Parathyroid adenoma (tissue), 2 donors: Measurements from ENCODE around the gene HBA1.
"Not testable (repeated sequence)": the region's sequence is repeated elsewhere in the genome, so short reads cannot be mapped to it uniquely, and the experiment has no call there.

Experiments used
- H2AFZ ChIP-seq: fragments of 300-600 bp; sonication (generic); one replicate; pipeline ENCODE4 v1.7.0; 2017; ENCODE audit warnings: antibody characterized with exemption, mild to moderate bottlenecking
- H3K27ac ChIP-seq: fragments of 300-600 bp; sonication (generic); one replicate; pipeline ENCODE4 v1.7.0; 2017
- H3K27me3 ChIP-seq: fragments of 300-600 bp; sonication (generic); one replicate; pipeline ENCODE4 v1.7.0; 2017; ENCODE audit warnings: low read length; ENCODE audit not compliant: control insufficient read depth, insufficient read depth
- H3K36me3 ChIP-seq: fragments of 300-600 bp; sonication (generic); one replicate; pipeline ENCODE4 v1.7.0; 2017; ENCODE audit warnings: low read length; ENCODE audit not compliant: control insufficient read depth, insufficient read depth
- H3K4me1 ChIP-seq: fragments of 300-600 bp; sonication (generic); one replicate; pipeline ENCODE4 v1.7.0; 2017; ENCODE audit warnings: control low read depth
- H3K4me2 ChIP-seq: fragments of 300-600 bp; sonication (generic); one replicate; pipeline ENCODE4 v1.7.0; 2017; ENCODE audit warnings: low read length
- H3K4me3 ChIP-seq: fragments of 300-600 bp; sonication (generic); one replicate; pipeline ENCODE4 v1.7.0; 2017; ENCODE audit warnings: low read depth, low read length
- H3K79me2 ChIP-seq: fragments of 300-600 bp; sonication (generic); one replicate; pipeline ENCODE4 v1.7.0; 2017; ENCODE audit warnings: control low read depth
- H3K9ac ChIP-seq: fragments of 300-600 bp; sonication (generic); one replicate; pipeline ENCODE4 v1.7.0; 2017; ENCODE audit warnings: mild to moderate bottlenecking
- H3K9me3 ChIP-seq: fragments of 300-600 bp; sonication (generic); one replicate; pipeline ENCODE4 v1.7.0; 2017; ENCODE audit warnings: low read length; ENCODE audit not compliant: control insufficient read depth
- TF ChIP-seq, protein P1 (sequence below): fragments of 300-600 bp; sonication (generic); IDR thresholded peaks from one replicate; pipeline ENCODE4 v1.7.0; 2017; ENCODE audit warnings: antibody characterized with exemption, mild to moderate bottlenecking
- donor health status: primary hyperparathyroidism.

The HBA1 gene

DNA sequence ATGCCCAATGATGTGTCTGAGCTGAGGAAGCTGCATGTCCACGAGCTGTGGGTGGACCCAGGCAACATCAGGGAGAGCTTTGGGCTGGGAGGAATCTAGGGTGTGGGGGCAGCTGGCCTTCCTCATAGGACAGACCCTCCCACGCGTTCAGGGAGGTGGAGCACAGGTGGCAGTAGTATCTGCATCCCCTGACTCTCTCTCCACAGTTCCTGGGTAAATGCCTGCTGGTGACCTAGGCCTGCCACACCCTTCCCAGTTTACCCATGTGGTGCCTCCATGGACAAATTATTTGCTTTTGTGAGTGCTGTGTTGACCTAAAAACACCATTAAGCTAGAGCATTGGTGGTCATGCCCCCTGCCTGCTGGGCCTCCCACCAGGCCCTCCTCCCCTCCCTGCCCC lies 7.5 kb upstream of the HBA1 start:
- no peak overlapping the region for H3K4me3 ChIP-seq
- H3K79me2 ChIP-seq: no peaks in the 10 kb centered on the region
- H3K4me2 ChIP-seq: no peak overlapping the region
- H3K9me3 ChIP-seq: no peaks in the 10 kb centered on the region
- H3K27me3 ChIP-seq: peaks cover 17% of the 10 kb centered on the region
- no peak overlapping the region for H3K27ac ChIP-seq
- no peaks in the 10 kb centered on the region for H3K36me3 ChIP-seq
- H3K9ac ChIP-seq: no peak overlapping the region
- H2AFZ ChIP-seq: no peak overlapping the region
- H3K4me1 ChIP-seq: peaks cover 7% of the 10 kb centered on the region
- TF ChIP-seq, protein P1, sequence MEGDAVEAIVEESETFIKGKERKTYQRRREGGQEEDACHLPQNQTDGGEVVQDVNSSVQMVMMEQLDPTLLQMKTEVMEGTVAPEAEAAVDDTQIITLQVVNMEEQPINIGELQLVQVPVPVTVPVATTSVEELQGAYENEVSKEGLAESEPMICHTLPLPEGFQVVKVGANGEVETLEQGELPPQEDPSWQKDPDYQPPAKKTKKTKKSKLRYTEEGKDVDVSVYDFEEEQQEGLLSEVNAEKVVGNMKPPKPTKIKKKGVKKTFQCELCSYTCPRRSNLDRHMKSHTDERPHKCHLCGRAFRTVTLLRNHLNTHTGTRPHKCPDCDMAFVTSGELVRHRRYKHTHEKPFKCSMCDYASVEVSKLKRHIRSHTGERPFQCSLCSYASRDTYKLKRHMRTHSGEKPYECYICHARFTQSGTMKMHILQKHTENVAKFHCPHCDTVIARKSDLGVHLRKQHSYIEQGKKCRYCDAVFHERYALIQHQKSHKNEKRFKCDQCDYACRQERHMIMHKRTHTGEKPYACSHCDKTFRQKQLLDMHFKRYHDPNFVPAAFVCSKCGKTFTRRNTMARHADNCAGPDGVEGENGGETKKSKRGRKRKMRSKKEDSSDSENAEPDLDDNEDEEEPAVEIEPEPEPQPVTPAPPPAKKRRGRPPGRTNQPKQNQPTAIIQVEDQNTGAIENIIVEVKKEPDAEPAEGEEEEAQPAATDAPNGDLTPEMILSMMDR: no peak

DNA sequence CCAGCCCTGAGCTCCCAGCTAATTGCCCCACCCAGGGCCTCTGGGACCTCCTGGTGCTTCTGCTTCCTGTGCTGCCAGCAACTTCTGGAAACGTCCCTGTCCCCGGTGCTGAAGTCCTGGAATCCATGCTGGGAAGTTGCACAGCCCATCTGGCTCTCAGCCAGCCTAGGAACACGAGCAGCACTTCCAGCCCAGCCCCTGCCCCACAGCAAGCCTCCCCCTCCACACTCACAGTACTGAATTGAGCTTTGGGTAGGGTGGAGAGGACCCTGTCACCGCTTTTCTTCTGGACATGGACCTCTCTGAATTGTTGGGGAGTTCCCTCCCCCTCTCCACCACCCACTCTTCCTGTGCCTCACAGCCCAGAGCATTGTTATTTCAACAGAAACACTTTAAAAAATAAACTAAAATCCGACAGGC lies 6.4 kb upstream of the HBA1 start:
- peaks cover 16% of the 10 kb centered on the region for H3K27me3 ChIP-seq
- not testable (repeated sequence) for H2AFZ ChIP-seq, H3K4me2 ChIP-seq, H3K4me1 ChIP-seq, H3K4me3 ChIP-seq, H3K9ac ChIP-seq, H3K36me3 ChIP-seq, H3K27ac ChIP-seq, H3K9me3 ChIP-seq, H3K79me2 ChIP-seq

DNA sequence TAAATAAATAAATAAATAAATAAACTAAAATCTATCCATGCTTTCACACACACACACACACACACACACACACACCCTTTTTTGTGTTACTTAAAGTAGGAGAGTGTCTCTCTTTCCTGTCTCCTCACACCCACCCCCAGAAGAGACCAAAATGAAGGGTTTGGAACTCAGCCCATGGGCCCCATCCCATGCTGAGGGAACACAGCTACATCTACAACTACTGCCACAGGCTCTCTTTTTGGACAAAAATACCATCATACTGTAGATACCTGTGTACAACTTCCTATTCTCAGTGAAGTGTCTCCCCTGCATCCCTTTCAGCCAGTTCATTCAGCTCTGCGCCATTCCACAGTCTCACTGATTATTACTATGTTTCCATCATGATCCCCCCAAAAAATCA lies 5.7 kb upstream of the HBA1 start:
- Histone ChIP-seq H3K27ac (no peak overlapping the region), H3K79me2 (no peaks in the 10 kb centered on the region), H3K9me3 (no peaks in the 10 kb centered on the region), H3K4me1 (peaks cover 5% of the 10 kb centered on the region), H3K4me3 (no peak overlapping the region), H3K27me3 (peaks cover 9% of the 10 kb centered on the region), H2AFZ (no peak overlapping the region), H3K36me3 (no peaks in the 10 kb centered on the region), H3K4me2 (no peak overlapping the region), H3K9ac (no peak overlapping the region)
- TF ChIP-seq, protein P1: no peak

DNA sequence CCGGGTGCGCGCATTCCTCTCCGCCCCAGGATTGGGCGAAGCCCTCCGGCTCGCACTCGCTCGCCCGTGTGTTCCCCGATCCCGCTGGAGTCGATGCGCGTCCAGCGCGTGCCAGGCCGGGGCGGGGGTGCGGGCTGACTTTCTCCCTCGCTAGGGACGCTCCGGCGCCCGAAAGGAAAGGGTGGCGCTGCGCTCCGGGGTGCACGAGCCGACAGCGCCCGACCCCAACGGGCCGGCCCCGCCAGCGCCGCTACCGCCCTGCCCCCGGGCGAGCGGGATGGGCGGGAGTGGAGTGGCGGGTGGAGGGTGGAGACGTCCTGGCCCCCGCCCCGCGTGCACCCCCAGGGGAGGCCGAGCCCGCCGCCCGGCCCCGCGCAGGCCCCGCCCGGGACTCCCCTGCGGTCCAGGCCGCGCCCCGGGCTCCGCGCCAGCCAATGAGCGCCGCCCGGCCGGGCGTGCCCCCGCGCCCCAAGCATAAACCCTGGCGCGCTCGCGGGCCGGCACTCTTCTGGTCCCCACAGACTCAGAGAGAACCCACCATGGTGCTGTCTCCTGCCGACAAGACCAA lies 4.0 kb upstream of the HBA1 start, which contains the start of gene HBA2:
Gene HBA2 (plus strand): TSS at position 503 of the 568 bp plus-strand sequence. CDS start 37 bp downstream, at position 540.
- not testable (repeated sequence) for H3K79me2 ChIP-seq, H3K4me1 ChIP-seq, H2AFZ ChIP-seq, H3K36me3 ChIP-seq, H3K4me2 ChIP-seq, H3K27ac ChIP-seq, H3K9ac ChIP-seq, H3K4me3 ChIP-seq, H3K27me3 ChIP-seq, H3K9me3 ChIP-seq

DNA sequence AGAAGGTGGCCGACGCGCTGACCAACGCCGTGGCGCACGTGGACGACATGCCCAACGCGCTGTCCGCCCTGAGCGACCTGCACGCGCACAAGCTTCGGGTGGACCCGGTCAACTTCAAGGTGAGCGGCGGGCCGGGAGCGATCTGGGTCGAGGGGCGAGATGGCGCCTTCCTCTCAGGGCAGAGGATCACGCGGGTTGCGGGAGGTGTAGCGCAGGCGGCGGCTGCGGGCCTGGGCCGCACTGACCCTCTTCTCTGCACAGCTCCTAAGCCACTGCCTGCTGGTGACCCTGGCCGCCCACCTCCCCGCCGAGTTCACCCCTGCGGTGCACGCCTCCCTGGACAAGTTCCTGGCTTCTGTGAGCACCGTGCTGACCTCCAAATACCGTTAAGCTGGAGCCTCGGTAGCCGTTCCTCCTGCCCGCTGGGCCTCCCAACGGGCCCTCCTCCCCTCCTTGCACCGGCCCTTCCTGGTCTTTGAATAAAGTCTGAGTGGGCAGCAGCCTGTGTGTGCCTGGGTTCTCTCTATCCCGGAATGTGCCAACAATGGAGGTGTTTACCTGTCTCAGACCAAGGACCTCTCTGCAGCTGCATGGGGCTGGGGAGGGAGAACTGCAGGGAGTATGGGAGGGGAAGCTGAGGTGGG lies 3.1 kb upstream of the HBA1 start:
- H3K27me3 ChIP-seq, H3K79me2 ChIP-seq, H3K36me3 ChIP-seq, H3K9me3 ChIP-seq, H3K4me2 ChIP-seq, H3K9ac ChIP-seq, H3K4me3 ChIP-seq, H3K27ac ChIP-seq, H3K4me1 ChIP-seq, H2AFZ ChIP-seq: not testable (repeated sequence)

DNA sequence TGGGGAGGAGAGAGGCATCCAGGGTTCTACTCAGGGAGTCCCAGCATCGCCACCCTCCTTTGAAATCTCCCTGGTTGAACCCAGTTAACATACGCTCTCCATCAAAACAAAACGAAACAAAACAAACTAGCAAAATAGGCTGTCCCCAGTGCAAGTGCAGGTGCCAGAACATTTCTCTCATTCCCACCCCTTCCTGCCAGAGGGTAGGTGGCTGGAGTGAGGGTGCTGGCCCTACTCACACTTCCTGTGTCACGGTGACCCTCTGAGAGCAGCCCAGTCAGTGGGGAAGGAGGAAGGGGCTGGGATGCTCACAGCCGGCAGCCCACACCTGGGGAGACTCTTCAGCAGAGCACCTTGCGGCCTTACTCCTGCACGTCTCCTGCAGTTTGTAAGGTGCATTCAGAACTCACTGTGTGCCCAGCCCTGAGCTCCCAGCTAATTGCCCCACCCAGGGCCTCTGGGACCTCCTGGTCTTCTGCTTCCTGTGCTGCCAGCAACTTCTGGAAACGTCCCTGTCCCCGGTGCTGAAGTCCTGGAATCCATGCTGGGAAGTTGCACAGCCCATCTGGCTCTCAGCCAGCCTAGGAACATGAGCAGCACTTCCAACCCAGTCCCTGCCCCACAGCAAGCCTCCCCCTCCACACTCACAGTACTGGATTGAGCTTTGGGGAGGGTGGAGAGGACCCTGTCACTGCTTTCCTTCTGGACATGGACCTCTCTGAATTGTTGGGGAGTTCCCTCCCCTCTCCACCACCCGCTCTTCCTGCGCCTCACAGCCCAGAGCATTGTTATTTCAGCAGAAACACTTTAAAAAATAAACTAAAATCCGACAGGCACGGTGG lies 2.3 kb upstream of the HBA1 start:
- not testable (repeated sequence) for H3K9me3 ChIP-seq, H3K9ac ChIP-seq, H3K36me3 ChIP-seq, H3K4me1 ChIP-seq, H3K79me2 ChIP-seq, H3K27ac ChIP-seq, H3K27me3 ChIP-seq, H3K4me2 ChIP-seq, H3K4me3 ChIP-seq, H2AFZ ChIP-seq
